C4-2B (cell line): ENCODE measurements around the gene CLEC16A.

Experiments
- H3K27ac ChIP-seq: fragments of 450-650 bp; 2 replicates; pipeline ENCODE4 v1.5.1; 2017
- CTCF ChIP-seq: fragments of 450-650 bp; conservative IDR thresholded peaks from 2 replicates; pipeline ENCODE4 v1.5.1; 2017; ENCODE audit warnings: mild to moderate bottlenecking
- ZFX ChIP-seq: fragments of 450-650 bp; IDR thresholded peaks from 2 replicates; pipeline ENCODE4 v1.6.1; 2017

The CLEC16A gene

GRCh38 chr16:11196286-11196828, 252.0 kb downstream of the CLEC16A start:
- no peak for TF ChIP-seq ZFX
- no peak for TF ChIP-seq CTCF

GRCh38 chr16:11198375-11198774, 254.0 kb downstream of the CLEC16A start:
- TF ChIP-seq ZFX (no peak), CTCF (no peak)

More at GRCh38 chr16:11196286-11196828, 252.0 kb downstream of the CLEC16A start:
- H3K27ac ChIP-seq: no peak overlapping the region

GRCh38 chr16:11198828-11199227, 254.5 kb downstream of the CLEC16A start:
- H3K27ac ChIP-seq: no peak overlapping the region
- TF ChIP-seq ZFX (no peak), CTCF (no peak)

More at GRCh38 chr16:11198375-11198774, 254.0 kb downstream of the CLEC16A start:
- H3K27ac ChIP-seq: no peak overlapping the region

GRCh38 chr16:11200592-11200991, 256.2 kb downstream of the CLEC16A start:
- TF ChIP-seq CTCF (no peak), ZFX (no peak)
- H3K27ac ChIP-seq: no peak overlapping the region

- no peak overlapping the region for H3K27ac ChIP-seq
Observed at GRCh38 chr16:11201498-11202259, 257.3 kb downstream of the CLEC16A start.

GRCh38 chr16:11202260-11203091, 258.1 kb downstream of the CLEC16A start:
- no peak overlapping the region for H3K27ac ChIP-seq
- TF ChIP-seq CTCF: no peak

More at GRCh38 chr16:11201498-11202259, 257.3 kb downstream of the CLEC16A start:
- TF ChIP-seq ZFX: no peak
- TF ChIP-seq CTCF: no peak
